Activated CD8-positive, alpha-beta memory T cell treated with anti-CD3 and anti-CD28 coated beads, Interleukin-2, amount 50 U/mL, for 48 hours (primary cell): ENCODE results near the gene SIGLEC12.

Source experiments
- DNase-seq: peaks from one replicate; pipeline ENCODE4 v3.0.0-alpha.2; 2020

SIGLEC12 gene

GRCh38 chr19:51501594-51502263 is at the start of gene SIGLEC12:
TSS of gene SIGLEC12 (minus strand) at chr19:51501800. CDS start at chr19:51501733, 67 bp downstream.
- DNase-seq: no peak

- no peak for DNase-seq
These were observed 49.5 kb upstream of the SIGLEC12 start for GRCh38 chr19:51550848-51551672.

GRCh38 chr19:51549533-51550324 is 48.1 kb upstream of the SIGLEC12 start:
- DNase-seq: no peak

GRCh38 chr19:51548891-51549305 is 47.3 kb upstream of the SIGLEC12 start:
- DNase-seq: no peak

GRCh38 chr19:51548213-51548651 is 46.6 kb upstream of the SIGLEC12 start:
- DNase-seq: no peak

- DNase-seq: no peak
These were observed 46.0 kb upstream of the SIGLEC12 start for GRCh38 chr19:51547397-51548212.

GRCh38 chr19:51546650-51547396 is 45.2 kb upstream of the SIGLEC12 start:
- no peak for DNase-seq

- no peak for DNase-seq
These were observed 44.6 kb upstream of the SIGLEC12 start for GRCh38 chr19:51546107-51546649.

GRCh38 chr19:51544038-51544437 is 42.4 kb upstream of the SIGLEC12 start:
- no peak for DNase-seq

GRCh38 chr19:51542699-51543098 is 41.1 kb upstream of the SIGLEC12 start:
- DNase-seq: no peak

GRCh38 chr19:51541458-51542357 is 40.1 kb upstream of the SIGLEC12 start:
- DNase-seq: no peak

- no peak for DNase-seq
These were observed 38.3 kb upstream of the SIGLEC12 start for GRCh38 chr19:51539821-51540366.

- DNase-seq: no peak
These were observed 33.9 kb upstream of the SIGLEC12 start for GRCh38 chr19:51535535-51535934.

- DNase-seq: no peak
These were observed 30.0 kb upstream of the SIGLEC12 start, which contains the start of gene SIGLEC6 for GRCh38 chr19:51531349-51532315. TSS of gene SIGLEC6 (minus strand) at chr19:51531670. CDS start at chr19:51531648, 22 bp downstream.

- DNase-seq: no peak
These were observed 29.0 kb upstream of the SIGLEC12 start for GRCh38 chr19:51530616-51531015.

GRCh38 chr19:51529301-51529700 is 27.7 kb upstream of the SIGLEC12 start:
- no peak for DNase-seq

GRCh38 chr19:51525651-51526050 is 24.1 kb upstream of the SIGLEC12 start:
- no peak for DNase-seq

- no peak for DNase-seq
These were observed 23.2 kb upstream of the SIGLEC12 start for GRCh38 chr19:51524666-51525264.
